ENCODE results near the gene PCDHA5.

PCDHA5 gene

GRCh38 chr5:140862441-140863295 lies 41.3 kb downstream of the PCDHA5 start:
- DNase-seq (ENCODE audit: low spot score), result no peak

GRCh38 chr5:140868721-140869554 lies 47.5 kb downstream of the PCDHA5 start, which contains the start of gene PCDHA11:
PCDHA11 (plus strand) TSS chr5:140868957; CDS start chr5:140869104, 147 bp downstream.
- peak; percentile 19 for DNase-seq (ENCODE audit: low spot score)

GRCh38 chr5:140869555-140869886 lies 48.1 kb downstream of the PCDHA5 start:
- DNase-seq (ENCODE audit: low spot score), result no peak

- DNase-seq (ENCODE audit: low spot score), result no peak
These were observed 49.1 kb downstream of the PCDHA5 start for GRCh38 chr5:140870221-140871201.

All from COLO829 (cell line).